AG10803 (cell line): ENCODE results near the gene KANK3.
A peak's percentile ranks its signal among the peaks of the same experiment; 100 is the strongest.

Experiments
- DNase-seq: peaks from one replicate; pipeline ENCODE4 v3.0.0; 2010; ENCODE audit warnings: low read depth
- H3K4me3 ChIP-seq: 2 replicates; pipeline ENCODE4 v1.5.1; 2011; ENCODE audit warnings: mild to moderate bottlenecking, low read length, control low read depth
- CTCF ChIP-seq: conservative IDR thresholded peaks from 2 replicates; pipeline ENCODE4 v1.5.1; 2011; ENCODE audit warnings: mild to moderate bottlenecking, low read length, control low read depth, inconsistent platforms

KANK3 gene

DNA sequence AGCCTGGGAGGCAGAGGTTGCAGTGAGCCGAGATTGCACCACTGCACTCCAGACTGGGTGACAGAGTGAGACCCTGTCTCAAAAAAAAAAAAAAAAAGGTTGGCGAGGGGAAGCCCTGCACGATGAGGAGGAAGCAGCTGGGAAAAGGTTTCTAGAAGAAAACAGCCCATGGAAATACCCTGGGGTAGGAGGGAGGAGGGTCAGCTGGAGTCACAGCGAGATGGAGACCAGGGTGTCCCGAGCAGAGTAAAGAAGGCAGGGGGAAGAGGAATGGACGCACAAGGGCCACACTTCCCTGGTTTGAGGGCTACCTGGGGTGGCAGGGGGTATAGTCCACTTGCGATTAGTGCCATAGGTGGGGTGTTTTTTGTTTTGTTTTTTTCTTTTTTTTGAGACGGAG lies 6.4 kb downstream of the KANK3 start:
- TF ChIP-seq CTCF: no peak
- H3K4me3 ChIP-seq: no peak overlapping the region
- DNase-seq: no peak

DNA sequence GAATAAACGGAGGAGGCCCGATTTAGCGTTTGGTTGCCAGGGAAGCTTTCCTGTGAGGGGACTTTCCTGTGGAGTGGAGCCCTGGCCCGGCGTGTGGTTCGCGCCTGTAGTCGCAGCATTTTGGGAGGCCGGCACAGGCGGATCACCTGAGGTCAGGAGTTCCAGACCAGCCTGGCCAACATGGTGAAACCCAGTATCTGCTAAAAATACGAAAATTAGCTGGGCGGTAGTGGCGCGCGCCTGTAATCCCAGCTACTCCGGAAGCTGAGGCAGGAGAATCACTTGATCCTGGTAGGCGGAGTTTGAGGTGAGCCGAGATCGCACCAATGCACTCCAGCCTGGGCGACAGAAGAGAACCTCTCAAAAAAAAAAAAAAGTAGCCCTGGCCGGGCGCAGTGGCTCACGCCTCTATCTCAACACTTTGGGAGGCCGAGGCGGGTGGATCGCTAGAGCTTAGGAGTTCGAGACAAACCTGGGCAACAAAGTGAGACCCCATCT lies 6.9 kb downstream of the KANK3 start:
- TF ChIP-seq CTCF: no peak
- H3K4me3 ChIP-seq: no peak overlapping the region
- DNase-seq: no peak

DNA sequence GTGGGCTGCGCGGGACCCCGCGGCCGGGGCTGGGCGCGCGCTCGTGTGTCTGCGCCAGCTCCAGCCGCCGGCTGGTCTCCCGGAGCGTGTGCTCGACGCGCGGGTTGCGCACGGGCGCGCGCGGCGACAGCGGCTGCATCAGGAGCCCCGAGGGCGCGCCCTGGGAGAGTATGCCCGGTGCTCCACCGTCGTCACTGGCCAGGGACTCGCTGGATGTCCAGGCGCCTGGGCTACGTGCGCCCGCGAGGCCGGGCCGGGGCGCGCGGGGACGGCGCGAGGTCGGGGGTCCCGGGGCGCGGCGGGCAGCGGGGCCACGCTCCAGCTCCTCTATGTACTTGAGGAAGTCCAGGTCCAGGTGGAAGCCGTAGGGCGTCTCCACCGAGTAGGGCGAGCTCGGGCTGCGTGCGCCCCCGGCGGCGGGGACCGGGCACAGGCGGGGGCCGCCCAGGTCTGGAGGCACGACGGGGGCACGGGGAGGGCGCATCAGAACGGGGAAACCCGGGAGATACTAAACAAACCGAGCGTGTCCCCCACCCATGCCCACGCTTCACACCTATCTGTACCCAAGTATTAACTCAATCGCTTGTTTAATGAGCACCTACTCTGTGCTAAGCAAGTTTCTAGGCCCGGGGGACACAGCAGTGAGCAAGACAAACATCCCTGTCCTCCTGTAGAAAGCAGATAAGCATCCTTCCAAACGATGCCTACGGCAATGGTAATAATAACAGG lies 7.6 kb downstream of the KANK3 start:
- H3K4me3 ChIP-seq: no peak overlapping the region
- TF ChIP-seq CTCF: no peak
- no peak for DNase-seq

DNA sequence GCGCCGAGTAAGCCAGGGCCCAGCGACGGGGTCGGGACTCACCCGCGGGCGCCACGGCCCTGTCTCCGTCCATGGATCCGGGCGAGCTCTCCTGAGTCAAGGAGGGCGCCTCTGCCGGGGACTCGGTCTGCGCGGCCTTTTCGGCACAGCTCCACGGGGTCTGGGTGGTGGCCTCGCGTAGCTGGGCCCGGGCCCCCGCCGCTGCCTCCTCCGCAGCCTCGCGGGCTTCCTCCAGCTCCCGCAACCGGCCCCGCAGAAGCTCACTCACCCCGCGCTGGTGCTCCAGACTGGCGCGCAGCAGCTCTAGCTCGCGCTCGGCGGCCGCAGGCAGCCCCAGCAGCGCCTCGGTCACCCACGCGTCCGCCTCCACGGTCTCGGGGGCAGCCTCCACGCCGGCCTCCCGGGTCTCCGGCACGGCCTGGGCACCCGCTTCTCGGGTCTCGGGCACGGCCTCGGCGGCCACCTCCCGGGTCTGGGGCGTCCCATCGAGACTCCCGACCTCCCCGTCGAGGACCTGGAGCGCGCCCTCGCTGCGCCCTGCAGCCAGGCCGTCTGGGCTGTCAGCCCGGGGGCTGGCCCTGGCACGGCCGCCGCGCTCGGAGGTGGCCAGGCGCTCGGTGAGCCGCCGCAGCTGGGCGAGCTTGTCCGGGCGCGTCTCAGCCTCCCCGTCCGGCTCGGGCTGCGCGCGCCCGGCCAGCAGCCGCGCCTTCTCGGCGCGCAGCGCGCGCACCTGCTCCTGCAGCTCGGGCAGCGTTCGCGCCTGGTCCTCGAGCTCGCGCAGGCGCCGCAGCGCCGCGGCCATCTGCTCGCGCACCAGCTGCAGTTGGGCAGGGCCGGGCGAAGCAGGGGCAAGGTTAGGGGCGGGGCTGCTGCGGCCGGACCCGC lies 8.4 kb downstream of the KANK3 start:
- DNase-seq: peak; percentile 34
- no peak overlapping the region for H3K4me3 ChIP-seq
- no peak for TF ChIP-seq CTCF

DNA sequence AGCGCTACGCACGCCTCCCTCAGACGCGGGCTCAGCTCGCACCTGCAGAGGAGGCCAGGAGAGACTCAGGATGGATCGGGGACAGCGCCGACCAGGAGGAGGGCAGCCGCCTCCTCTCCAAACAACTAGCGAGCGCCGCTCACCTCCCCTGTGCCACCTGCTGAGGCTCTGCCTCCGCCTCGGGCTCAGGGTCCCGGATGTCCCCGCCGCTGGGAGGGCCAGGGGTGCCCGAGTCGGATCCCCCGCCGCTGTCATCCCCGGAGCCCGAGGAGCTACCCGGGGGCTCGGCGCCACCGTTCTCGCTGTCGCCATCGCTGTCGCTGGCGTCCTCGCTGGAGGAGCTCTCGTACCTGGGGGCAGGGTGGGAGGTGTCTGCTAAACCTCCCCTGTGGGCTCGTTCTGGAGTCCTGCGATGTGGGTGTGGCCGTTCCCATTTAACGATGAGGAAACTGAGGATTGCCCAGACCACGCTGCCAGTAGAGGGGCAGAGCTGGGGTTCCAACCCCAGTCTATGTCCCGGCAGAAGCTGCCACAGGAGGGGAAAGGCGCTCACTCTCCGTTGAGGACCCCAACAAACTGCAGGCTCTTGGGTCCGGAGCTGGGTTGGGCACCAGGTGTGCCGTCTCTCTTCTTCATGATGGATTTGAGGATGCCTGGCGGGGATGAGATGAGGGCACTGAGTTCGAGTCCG lies 9.2 kb downstream of the KANK3 start:
- no peak for DNase-seq
- TF ChIP-seq CTCF: no peak
- H3K4me3 ChIP-seq: no peak overlapping the region

GRCh38 chr19:8332976-8333766 lies 9.9 kb downstream of the KANK3 start:
- no peak for TF ChIP-seq CTCF
- H3K4me3 ChIP-seq: no peak overlapping the region
- no peak for DNase-seq
